ENCODE data around the gene LMO1. TPM values are rescaled to one million over a fixed set of nuclear protein-coding genes. Genes with fewer than 3 reads are reported as not detected.

Gene LMO1
- total RNA-seq, 1 donor from 2014 or later = 2.6 TPM

GRCh38 chr11:8190431-8190830 lies 73.2 kb downstream of the LMO1 start:
- no peak for DNase-seq
- no peak for ATAC-seq

GRCh38 chr11:8186429-8186828 lies 77.2 kb downstream of the LMO1 start:
- DNase-seq = no peak
- intact Hi-C loops (cut with micrococcal nuclease) = no loop called here
- no peak for ATAC-seq

More at GRCh38 chr11:8190431-8190830, 73.2 kb downstream of the LMO1 start:
- intact Hi-C loops (cut with micrococcal nuclease) = no loop called here

- DNase-seq = no peak
- intact Hi-C loops (cut with micrococcal nuclease) = no loop called here
- no peak for ATAC-seq
Measured at GRCh38 chr11:8183111-8183510, 80.6 kb downstream of the LMO1 start.

GRCh38 chr11:8180469-8180868 lies 83.2 kb downstream of the LMO1 start:
- no peak for DNase-seq
- no peak for ATAC-seq
- intact Hi-C loops (cut with micrococcal nuclease) = no loop called here

- no peak for DNase-seq
- ATAC-seq = no peak
- intact Hi-C loops (cut with micrococcal nuclease) = no loop called here
Measured at GRCh38 chr11:8178297-8178696, 85.4 kb downstream of the LMO1 start.

- DNase-seq (no peak), ATAC-seq (no peak)
- intact Hi-C loops (cut with micrococcal nuclease) = no loop called here
Measured at GRCh38 chr11:8177136-8177535, 86.5 kb downstream of the LMO1 start.

Other genes with a start within 250 kb of the LMO1 start
- gene TUB, start 182.7 kb downstream of the LMO1 start, total RNA-seq = 22.3 TPM
- 14.1 TPM for gene RIC3, start 94.9 kb downstream of the LMO1 start, total RNA-seq

All from left ventricle myocardium superior (tissue), 1 donor.